ENCODE results near the gene PPP2R5C.
A peak's percentile ranks its signal among the peaks of the same experiment; 100 is the strongest.
"Not testable (repeated sequence)": the region's sequence is repeated elsewhere in the genome, so short reads cannot be mapped to it uniquely, and the experiment has no call there.

The PPP2R5C gene

GRCh38 chr14:101783260-101784016, 21.9 kb downstream of the PPP2R5C start:
- DNase-seq: no peak

GRCh38 chr14:101784631-101785030, 23.1 kb downstream of the PPP2R5C start:
- DNase-seq: no peak

- DNase-seq: no peak
Measured at GRCh38 chr14:101788016-101788635, 26.6 kb downstream of the PPP2R5C start.

- no peak for DNase-seq
Measured at GRCh38 chr14:101789222-101789621, 27.7 kb downstream of the PPP2R5C start.

- DNase-seq: no peak
Measured at GRCh38 chr14:101790232-101790631, 28.7 kb downstream of the PPP2R5C start.

- DNase-seq: no peak
Measured at GRCh38 chr14:101791919-101792572, 30.5 kb downstream of the PPP2R5C start.

GRCh38 chr14:101796016-101796415, 34.5 kb downstream of the PPP2R5C start:
- DNase-seq: no peak

- no peak for DNase-seq
Measured at GRCh38 chr14:101796479-101796878, 35.0 kb downstream of the PPP2R5C start.

- no peak for DNase-seq
Measured at GRCh38 chr14:101797856-101798255, 36.3 kb downstream of the PPP2R5C start.

- not testable (repeated sequence) for DNase-seq
Measured at GRCh38 chr14:101804373-101804772, 42.9 kb downstream of the PPP2R5C start.

- not testable (repeated sequence) for DNase-seq
Measured at GRCh38 chr14:101806252-101806651, 44.7 kb downstream of the PPP2R5C start.

- DNase-seq: peak; percentile 26
Measured at GRCh38 chr14:101808020-101808641, 46.6 kb downstream of the PPP2R5C start.

GRCh38 chr14:101808894-101809670, 47.6 kb downstream of the PPP2R5C start:
- no peak for DNase-seq

- peak; percentile 84 for DNase-seq
Measured at GRCh38 chr14:101809671-101810514, 48.4 kb downstream of the PPP2R5C start.

GRCh38 chr14:101810897-101811621, 49.5 kb downstream of the PPP2R5C start:
- no peak for DNase-seq

GRCh38 chr14:101812071-101812470, 50.6 kb downstream of the PPP2R5C start:
- no peak for DNase-seq

GRCh38 chr14:101813171-101813759, 51.8 kb downstream of the PPP2R5C start:
- no peak for DNase-seq

- no peak for DNase-seq
Measured at GRCh38 chr14:101813833-101814232, 52.3 kb downstream of the PPP2R5C start.

GRCh38 chr14:101814934-101815333, 53.4 kb downstream of the PPP2R5C start:
- no peak for DNase-seq

- no peak for DNase-seq
Measured at GRCh38 chr14:101815994-101816393, 54.5 kb downstream of the PPP2R5C start.
